Aorta (tissue), 5 donors: ENCODE results near the gene NECAB2. TPM values are rescaled to one million over a fixed set of nuclear protein-coding genes. Genes with fewer than 3 reads are reported as not detected.

Experiments
- ATAC-seq: fragments of 200-7000 bp; cut with Tn5 transposase; one replicate; pipeline ENCODE4 v1.9.1; 2022; ENCODE audit warnings: moderate library complexity; ENCODE audit not compliant: low FRiP score
- DNase-seq, 2 donors: peaks; one replicate each; pipeline ENCODE4 v3.0.0-alpha.2; 2020
- H3K27ac ChIP-seq, 2 donors: one replicate each; pipeline ENCODE4 v1.5.1; 2013; ENCODE audit warnings: low read length in 2 of 2, mild to moderate bottlenecking in 2 of 2, moderate library complexity in 2 of 2, control low read depth in 1 of 2, inconsistent platforms in 1 of 2, low read depth in 1 of 2
- H3K27me3 ChIP-seq, 2 donors: one replicate each; pipeline ENCODE4 v1.6.1; 2013; ENCODE audit warnings: control low read depth in 1 of 2, low read length in 1 of 2, mild to moderate bottlenecking in 1 of 2, moderate library complexity in 1 of 2; ENCODE audit not compliant: insufficient read depth in 2 of 2, control insufficient read depth in 1 of 2
- H3K36me3 ChIP-seq, 2 donors: one replicate each; pipeline ENCODE4 v1.6.1; 2013; ENCODE audit warnings: control low read depth in 1 of 2, low read length in 1 of 2, mild to moderate bottlenecking in 1 of 2; ENCODE audit not compliant: insufficient read depth in 2 of 2, control insufficient read depth in 1 of 2
- H3K4me1 ChIP-seq, 2 donors: one replicate each; pipeline ENCODE4 v1.6.1; 2013; ENCODE audit warnings: low read length in 2 of 2, control low read depth in 1 of 2, mild to moderate bottlenecking in 1 of 2, moderate library complexity in 1 of 2; ENCODE audit not compliant: insufficient read depth in 2 of 2, control insufficient read depth in 1 of 2
- H3K4me3 ChIP-seq, 2 donors: one replicate each; pipeline ENCODE4 v1.5.1; 2013; ENCODE audit warnings: low read length in 2 of 2, control low read depth in 1 of 2, mild to moderate bottlenecking in 1 of 2
- H3K9me3 ChIP-seq: one replicate; pipeline ENCODE4 v1.6.1; 2013; ENCODE audit warnings: mild to moderate bottlenecking, low read length; ENCODE audit not compliant: control insufficient read depth
- WGBS, 2 donors: extraction: QIAGEN DNeasy Blood & Tissue Kit; methylation state at CpG; one replicate each; pipeline ENCODE4 v1.1.7; 2013; 5-methylcytosine and 5-hydroxymethylcytosine counted together
- intact Hi-C, 2 donors: fragments of 100-400 bp; cut with DNase I; formaldehyde crosslinking; loops; one replicate each; pipeline versions ENCODE4 v1.14.2 to v1.15.0; 2022
- polyA plus RNA-seq, 2 donors: library from polyadenylated mRNA; stranded (reverse); fragments of 200-250 nt; gene quantifications; one replicate each; pipeline ENCODE4 v1.2.3, GENCODE V29; 2013
- total RNA-seq, 2 donors: library from RNA; stranded (reverse); fragmentation: NEBNext Ultra II Directional; extraction: Animal tissue kit (Norgen Biotek cat#: 25700); gene quantifications; one replicate each; pipeline ENCODE4 v1.2.1, GENCODE V29; 2021
- donor health status: healthy with polysubstance abuse.
- donor health status: Bipolar disorder and iron deficiency.
- donor health status: DM: no; HTN: no; CAD: no.
- donor health status: DM: no; HTN: no; CAD: no.
- donor health status: DM: yes; HTN: yes; CAD: no.

NECAB2 gene
- total and polyA plus RNA-seq, 4 donors, result 0.23 to 0.75 TPM; not detected in 2

GRCh38 chr16:84027625-84028024, 59.6 kb downstream of the NECAB2 start:
- H3K9me3 ChIP-seq, result no peaks in the 10 kb centered on the region
- intact Hi-C loops, result no loop called here
- DNase-seq (no peak), ATAC-seq (no peak)
- H3K4me3 ChIP-seq, result no peak overlapping the region
- H3K27me3 ChIP-seq, result no peaks in the 10 kb centered on the region
- 71 to 73% methylated on average over 15 of the region's 15 CpGs for WGBS, 2 donors
- H3K36me3 ChIP-seq, result no peaks in the 10 kb centered on the region
- no peak overlapping the region for H3K27ac ChIP-seq
- no peaks in the 10 kb centered on the region for H3K4me1 ChIP-seq

GRCh38 chr16:84029297-84030047, 61.4 kb downstream of the NECAB2 start:
- no peak for DNase-seq
- no peak for ATAC-seq
- intact Hi-C loops, result no loop called here
- WGBS, 2 donors, result 74 to 79% methylated on average over 14 of the region's 14 CpGs
- no peak overlapping the region for H3K27ac ChIP-seq
- no peaks in the 10 kb centered on the region for H3K27me3 ChIP-seq
- no peak overlapping the region for H3K4me3 ChIP-seq
- H3K9me3 ChIP-seq, result no peaks in the 10 kb centered on the region
- no peaks in the 10 kb centered on the region for H3K4me1 ChIP-seq
- no peaks in the 10 kb centered on the region for H3K36me3 ChIP-seq

- no peak for DNase-seq
- Histone ChIP-seq H3K27me3 (no peaks in the 10 kb centered on the region), H3K9me3 (peaks cover 7% of the 10 kb centered on the region), H3K4me1 (no peaks in the 10 kb centered on the region), H3K27ac (no peak overlapping the region), H3K4me3 (no peak overlapping the region), H3K36me3 (no peaks in the 10 kb centered on the region)
- WGBS, 2 donors, result 80 to 84% methylated on average over 17 of the region's 17 CpGs
- intact Hi-C loops, result no loop called here
- ATAC-seq, result no peak
These were observed 63.5 kb downstream of the NECAB2 start for GRCh38 chr16:84031556-84031955.

GRCh38 chr16:84032458-84033178, 64.6 kb downstream of the NECAB2 start:
- H3K9me3 ChIP-seq, result peaks cover 8% of the 10 kb centered on the region
- no peaks in the 10 kb centered on the region for H3K27me3 ChIP-seq
- no peaks in the 10 kb centered on the region for H3K36me3 ChIP-seq
- no peak for ATAC-seq
- no peak overlapping the region for H3K27ac ChIP-seq
- DNase-seq, result no peak
- H3K4me1 ChIP-seq, result no peaks in the 10 kb centered on the region
- intact Hi-C loops, result no loop called here
- WGBS, 2 donors, result 63% methylated on average over 15 of the region's 15 CpGs
- H3K4me3 ChIP-seq, result no peak overlapping the region

- Histone ChIP-seq H3K9me3 (peaks cover 8% of the 10 kb centered on the region), H3K27me3 (no peaks in the 10 kb centered on the region), H3K4me1 (no peaks in the 10 kb centered on the region), H3K4me3 (no peak overlapping the region), H3K27ac (no peak overlapping the region), H3K36me3 (no peaks in the 10 kb centered on the region)
- no peak for ATAC-seq
- WGBS, 2 donors, result 81 to 83% methylated on average over 25 of the region's 25 CpGs
- intact Hi-C loops, result no loop called here
- DNase-seq, result no peak
These were observed 65.5 kb downstream of the NECAB2 start for GRCh38 chr16:84033251-84034195.

GRCh38 chr16:84034516-84034915, 66.5 kb downstream of the NECAB2 start:
- Histone ChIP-seq H3K4me3 (no peak overlapping the region), H3K36me3 (no peaks in the 10 kb centered on the region), H3K27me3 (no peaks in the 10 kb centered on the region), H3K4me1 (no peaks in the 10 kb centered on the region), H3K9me3 (peaks cover 8% of the 10 kb centered on the region), H3K27ac (no peak overlapping the region)
- ATAC-seq, result no peak
- WGBS, 2 donors, result 92 to 96% methylated on average over 12 of the region's 12 CpGs
- intact Hi-C loops, result no loop called here
- no peak for DNase-seq

GRCh38 chr16:84036131-84036530, 68.1 kb downstream of the NECAB2 start:
- no peak for ATAC-seq
- no peak overlapping the region for H3K27ac ChIP-seq
- 48 to 84% methylated on average over 3 of the region's 3 CpGs for WGBS, 2 donors
- no peaks in the 10 kb centered on the region for H3K36me3 ChIP-seq
- intact Hi-C loops, result no loop called here
- DNase-seq, result no peak
- no peaks in the 10 kb centered on the region for H3K4me1 ChIP-seq
- peaks cover 8% of the 10 kb centered on the region for H3K9me3 ChIP-seq
- H3K27me3 ChIP-seq, result no peaks in the 10 kb centered on the region
- H3K4me3 ChIP-seq, result no peak overlapping the region

- no peak for DNase-seq
- Histone ChIP-seq H3K4me3 (no peak overlapping the region), H3K27me3 (no peaks in the 10 kb centered on the region), H3K4me1 (no peaks in the 10 kb centered on the region), H3K27ac (no peak overlapping the region), H3K36me3 (no peaks in the 10 kb centered on the region), H3K9me3 (peaks cover 8% of the 10 kb centered on the region)
- intact Hi-C loops, result no loop called here
- 82 to 92% methylated on average over 8 of the region's 8 CpGs for WGBS, 2 donors
- ATAC-seq, result no peak
These were observed 69.0 kb downstream of the NECAB2 start for GRCh38 chr16:84036982-84037425.
